Nephron progenitor cell (in vitro differentiated cells): Measurements from ENCODE around the gene MAGEA3.
"Not testable (repeated sequence)": the region's sequence is repeated elsewhere in the genome, so short reads cannot be mapped to it uniquely, and the experiment has no call there.

Experiments used
- DNase-seq: peaks from one replicate; pipeline ENCODE4 v3.0.0; 2021
- H3K27ac Mint-ChIP-seq: 2 replicates; pipeline ENCODE4 v1.8.0; 2021; ENCODE audit warnings: mild to moderate bottlenecking, moderate library complexity, mixed read lengths
- H3K27me3 Mint-ChIP-seq: 2 replicates; pipeline ENCODE4 v1.8.0; 2021; ENCODE audit warnings: mild to moderate bottlenecking, low read depth, mixed read lengths; ENCODE audit not compliant: poor library complexity
- H3K36me3 Mint-ChIP-seq: 2 replicates; pipeline ENCODE4 v1.8.0; 2021; ENCODE audit warnings: low read depth, mixed read lengths
- H3K4me1 Mint-ChIP-seq: 2 replicates; pipeline ENCODE4 v1.8.0; 2021; ENCODE audit warnings: mixed read lengths
- H3K4me3 Mint-ChIP-seq: 2 replicates; pipeline ENCODE4 v1.8.0; 2021; ENCODE audit warnings: mild to moderate bottlenecking, moderate library complexity, mixed read lengths
- H3K9me3 Mint-ChIP-seq: 2 replicates; pipeline ENCODE4 v1.8.0; 2021; ENCODE audit warnings: mild to moderate bottlenecking, moderate library complexity, mixed read lengths
- TF ChIP-seq, protein P1 (sequence below): fragments of 200-600 bp; sonication (generic); IDR thresholded peaks from 2 replicates; pipeline ENCODE4 v1.5.0; 2021; ENCODE audit warnings: antibody characterized with exemption

MAGEA3 gene, protein sequence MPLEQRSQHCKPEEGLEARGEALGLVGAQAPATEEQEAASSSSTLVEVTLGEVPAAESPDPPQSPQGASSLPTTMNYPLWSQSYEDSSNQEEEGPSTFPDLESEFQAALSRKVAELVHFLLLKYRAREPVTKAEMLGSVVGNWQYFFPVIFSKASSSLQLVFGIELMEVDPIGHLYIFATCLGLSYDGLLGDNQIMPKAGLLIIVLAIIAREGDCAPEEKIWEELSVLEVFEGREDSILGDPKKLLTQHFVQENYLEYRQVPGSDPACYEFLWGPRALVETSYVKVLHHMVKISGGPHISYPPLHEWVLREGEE

DNA sequence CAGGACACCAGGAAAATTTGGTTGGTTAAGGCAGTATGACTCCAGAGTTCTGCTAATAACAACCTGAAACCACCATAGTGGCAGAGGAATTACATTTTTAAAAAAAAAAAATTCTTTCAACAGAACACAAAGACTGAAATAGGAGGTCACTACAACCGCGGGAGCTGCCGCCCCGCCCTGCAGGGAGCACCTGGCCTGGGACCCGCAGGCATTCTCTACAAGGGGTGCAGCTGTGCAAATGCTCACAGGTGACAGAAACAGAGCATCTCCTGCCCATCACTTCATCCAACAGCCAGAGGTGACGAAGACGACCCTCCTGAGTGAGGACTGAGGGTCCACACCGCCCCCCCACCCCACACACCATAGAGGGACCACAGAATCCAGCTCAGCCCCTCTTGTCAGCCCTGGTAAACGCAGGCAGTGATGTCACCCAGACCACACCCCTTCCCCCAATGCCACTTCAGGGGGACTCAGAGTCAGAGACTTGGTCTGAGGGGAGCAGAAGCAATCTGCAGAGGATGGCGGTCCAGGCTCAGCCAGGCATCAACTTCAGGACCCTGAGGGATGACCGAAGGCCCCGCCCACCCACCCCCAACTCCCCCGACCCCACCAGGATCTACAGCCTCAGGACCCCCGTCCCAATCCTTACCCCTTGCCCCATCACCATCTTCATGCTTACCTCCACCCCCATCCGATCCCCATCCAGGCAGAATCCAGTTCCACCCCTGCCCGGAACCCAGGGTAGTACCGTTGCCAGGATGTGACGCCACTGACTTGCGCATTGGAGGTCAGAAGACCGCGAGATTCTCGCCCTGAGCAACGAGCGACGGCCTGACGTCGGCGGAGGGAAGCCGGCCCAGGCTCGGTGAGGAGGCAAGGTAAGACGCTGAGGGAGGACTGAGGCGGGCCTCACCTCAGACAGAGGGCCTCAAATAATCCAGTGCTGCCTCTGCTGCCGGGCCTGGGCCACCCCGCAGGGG is at the start of gene MAGEA3:
MAGEA3 (plus strand) TSS at position 843 of the 980 bp plus-strand sequence. CDS start 2,039 bp downstream, outside the sequence.
- DNase-seq, H3K4me3 Mint-ChIP-seq, H3K4me1 Mint-ChIP-seq: not testable (repeated sequence)

DNA sequence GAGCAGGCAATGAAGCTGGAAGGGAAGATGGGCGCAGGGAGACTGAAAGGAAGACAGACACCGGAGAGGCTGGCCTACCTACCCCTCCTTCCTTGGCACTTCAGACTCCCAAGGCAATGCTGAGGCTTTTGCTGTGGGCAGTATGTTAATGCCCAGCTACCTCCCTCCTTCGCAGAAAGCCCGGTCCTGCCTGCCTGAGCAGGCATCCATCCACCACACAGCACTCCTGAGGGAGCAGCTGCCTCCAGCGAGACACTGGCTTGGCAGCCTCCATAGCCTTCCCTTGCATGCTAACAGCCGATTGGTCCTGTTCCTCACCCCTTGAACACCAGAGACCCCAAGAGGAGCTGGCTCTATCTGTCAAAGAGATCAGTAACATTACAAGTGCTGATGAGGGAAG is 46.5 kb upstream of the MAGEA3 start:
- Mint-ChIP-seq H3K9me3 (peaks cover 66% of the 10 kb centered on the region), H3K27me3 (peaks cover 2% of the 10 kb centered on the region), H3K36me3 (no peaks in the 10 kb centered on the region), H3K4me3 (no peak overlapping the region), H3K4me1 (peaks cover 5% of the 10 kb centered on the region), H3K27ac (no peak overlapping the region)
- no peak for DNase-seq
- TF ChIP-seq, protein P1, sequence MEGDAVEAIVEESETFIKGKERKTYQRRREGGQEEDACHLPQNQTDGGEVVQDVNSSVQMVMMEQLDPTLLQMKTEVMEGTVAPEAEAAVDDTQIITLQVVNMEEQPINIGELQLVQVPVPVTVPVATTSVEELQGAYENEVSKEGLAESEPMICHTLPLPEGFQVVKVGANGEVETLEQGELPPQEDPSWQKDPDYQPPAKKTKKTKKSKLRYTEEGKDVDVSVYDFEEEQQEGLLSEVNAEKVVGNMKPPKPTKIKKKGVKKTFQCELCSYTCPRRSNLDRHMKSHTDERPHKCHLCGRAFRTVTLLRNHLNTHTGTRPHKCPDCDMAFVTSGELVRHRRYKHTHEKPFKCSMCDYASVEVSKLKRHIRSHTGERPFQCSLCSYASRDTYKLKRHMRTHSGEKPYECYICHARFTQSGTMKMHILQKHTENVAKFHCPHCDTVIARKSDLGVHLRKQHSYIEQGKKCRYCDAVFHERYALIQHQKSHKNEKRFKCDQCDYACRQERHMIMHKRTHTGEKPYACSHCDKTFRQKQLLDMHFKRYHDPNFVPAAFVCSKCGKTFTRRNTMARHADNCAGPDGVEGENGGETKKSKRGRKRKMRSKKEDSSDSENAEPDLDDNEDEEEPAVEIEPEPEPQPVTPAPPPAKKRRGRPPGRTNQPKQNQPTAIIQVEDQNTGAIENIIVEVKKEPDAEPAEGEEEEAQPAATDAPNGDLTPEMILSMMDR: no peak

More for the DNA sequence above, at the start of gene MAGEA3:
- peaks cover 13% of the 10 kb centered on the region for H3K9me3 Mint-ChIP-seq
- not testable (repeated sequence) for H3K27ac Mint-ChIP-seq, H3K27me3 Mint-ChIP-seq, H3K36me3 Mint-ChIP-seq

DNA sequence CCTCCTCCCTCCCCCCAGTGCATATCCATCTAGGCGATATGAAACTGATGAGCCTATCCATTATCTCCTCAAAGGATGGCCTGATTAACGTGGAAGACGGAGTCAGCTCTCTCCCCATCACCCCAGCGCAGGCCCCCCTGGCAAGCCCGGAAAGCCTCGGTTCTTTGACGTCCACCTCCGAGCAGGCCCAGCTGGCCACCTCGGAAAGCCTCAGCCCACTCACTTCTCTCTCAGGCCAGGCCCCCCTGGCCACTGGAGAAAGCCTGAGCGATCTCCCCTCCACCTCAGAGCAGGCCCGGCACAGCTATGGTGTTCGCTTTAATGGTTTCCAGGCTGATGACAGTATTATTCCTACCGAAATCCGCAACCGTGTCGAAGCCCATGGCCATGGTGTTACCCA is 46.1 kb upstream of the MAGEA3 start:
- H3K27ac Mint-ChIP-seq: no peak overlapping the region
- H3K36me3 Mint-ChIP-seq: no peaks in the 10 kb centered on the region
- H3K4me1 Mint-ChIP-seq: peaks cover 5% of the 10 kb centered on the region
- TF ChIP-seq, protein P1: no peak
- DNase-seq: no peak
- H3K4me3 Mint-ChIP-seq: no peak overlapping the region
- H3K27me3 Mint-ChIP-seq: peaks cover 2% of the 10 kb centered on the region
- peaks cover 68% of the 10 kb centered on the region for H3K9me3 Mint-ChIP-seq

DNA sequence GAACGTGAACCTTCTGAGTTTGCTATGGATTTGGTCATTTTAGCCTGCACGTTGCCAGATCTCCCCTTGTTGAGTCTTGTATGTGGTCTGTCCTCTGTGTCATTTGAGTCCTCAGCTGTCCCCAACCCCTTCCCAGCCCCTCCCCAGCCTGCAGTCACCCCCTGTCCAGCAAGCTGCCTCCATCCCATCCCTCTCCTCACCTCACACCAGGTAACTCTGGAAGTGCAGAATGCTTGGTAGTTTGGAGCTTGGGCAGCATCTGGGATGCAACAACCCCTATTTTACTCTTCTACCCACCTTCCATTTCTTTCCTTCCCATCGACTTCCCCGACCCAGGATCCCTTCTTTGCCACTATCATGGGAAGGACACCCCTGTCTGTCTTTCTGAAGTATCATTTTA is 42.5 kb upstream of the MAGEA3 start:
- no peak for DNase-seq
- Mint-ChIP-seq H3K9me3 (peaks cover 53% of the 10 kb centered on the region), H3K36me3 (no peaks in the 10 kb centered on the region), H3K27ac (no peak overlapping the region), H3K4me1 (no peaks in the 10 kb centered on the region), H3K4me3 (no peak overlapping the region), H3K27me3 (peaks cover 6% of the 10 kb centered on the region)
- TF ChIP-seq, protein P1: no peak

DNA sequence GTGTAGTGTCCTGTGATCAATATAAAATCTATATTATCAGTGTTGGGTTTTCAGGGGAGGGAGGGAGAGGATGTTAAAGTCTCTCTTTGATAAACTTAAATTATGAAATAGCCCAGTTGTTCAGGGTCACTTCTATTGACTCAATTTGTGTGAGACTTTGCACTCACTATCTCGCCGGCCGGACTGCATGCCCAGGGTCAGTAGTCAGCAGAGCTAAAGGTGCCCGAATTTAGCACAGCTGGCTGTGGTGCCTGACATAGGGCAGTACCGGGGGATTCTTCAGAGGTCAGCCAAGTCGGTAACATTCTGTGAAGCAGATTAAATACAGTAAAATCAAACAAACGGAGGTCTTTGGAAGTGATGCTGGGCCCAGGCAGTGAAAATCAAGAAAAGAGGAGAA is 41.7 kb upstream of the MAGEA3 start:
- peaks cover 47% of the 10 kb centered on the region for H3K9me3 Mint-ChIP-seq
- no peak overlapping the region for H3K4me3 Mint-ChIP-seq
- DNase-seq: no peak
- H3K27ac Mint-ChIP-seq: no peak overlapping the region
- H3K36me3 Mint-ChIP-seq: no peaks in the 10 kb centered on the region
- TF ChIP-seq, protein P1: no peak
- H3K4me1 Mint-ChIP-seq: no peaks in the 10 kb centered on the region
- H3K27me3 Mint-ChIP-seq: peaks cover 6% of the 10 kb centered on the region

DNA sequence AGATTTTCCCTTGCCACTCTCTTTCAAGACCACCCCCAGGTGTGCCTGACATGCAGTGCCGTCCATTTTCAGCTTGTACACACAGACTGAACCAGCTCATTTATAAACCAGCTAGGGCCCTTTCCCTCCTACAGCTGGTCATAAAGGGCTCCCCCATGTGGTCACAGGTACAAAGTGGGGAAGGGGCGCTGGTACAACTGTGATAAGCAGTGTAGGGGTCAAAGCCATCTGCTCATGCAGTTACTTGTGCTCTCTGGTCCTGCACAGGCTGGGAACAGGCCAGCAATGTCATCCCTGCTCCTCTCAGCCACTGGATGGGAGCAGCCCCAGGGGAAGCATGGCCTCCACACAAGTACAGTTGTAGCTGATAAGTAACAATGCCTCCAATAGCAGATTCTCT is 40.3 kb upstream of the MAGEA3 start:
- peaks cover 6% of the 10 kb centered on the region for H3K27me3 Mint-ChIP-seq
- peaks cover 43% of the 10 kb centered on the region for H3K9me3 Mint-ChIP-seq
- no peaks in the 10 kb centered on the region for H3K36me3 Mint-ChIP-seq
- no peak overlapping the region for H3K27ac Mint-ChIP-seq
- H3K4me3 Mint-ChIP-seq: no peak overlapping the region
- no peaks in the 10 kb centered on the region for H3K4me1 Mint-ChIP-seq
- DNase-seq: peak; percentile 16
- TF ChIP-seq, protein P1: no peak
